ENCODE measurements around the gene CXXC5. TPM values are rescaled to one million over a fixed set of nuclear protein-coding genes. Genes with fewer than 3 reads are reported as not detected.
A peak's percentile ranks its signal among the peaks of the same experiment; 100 is the strongest.

The CXXC5 gene
- total RNA-seq, 1 donor from 2014 or later: 151 TPM

DNA sequence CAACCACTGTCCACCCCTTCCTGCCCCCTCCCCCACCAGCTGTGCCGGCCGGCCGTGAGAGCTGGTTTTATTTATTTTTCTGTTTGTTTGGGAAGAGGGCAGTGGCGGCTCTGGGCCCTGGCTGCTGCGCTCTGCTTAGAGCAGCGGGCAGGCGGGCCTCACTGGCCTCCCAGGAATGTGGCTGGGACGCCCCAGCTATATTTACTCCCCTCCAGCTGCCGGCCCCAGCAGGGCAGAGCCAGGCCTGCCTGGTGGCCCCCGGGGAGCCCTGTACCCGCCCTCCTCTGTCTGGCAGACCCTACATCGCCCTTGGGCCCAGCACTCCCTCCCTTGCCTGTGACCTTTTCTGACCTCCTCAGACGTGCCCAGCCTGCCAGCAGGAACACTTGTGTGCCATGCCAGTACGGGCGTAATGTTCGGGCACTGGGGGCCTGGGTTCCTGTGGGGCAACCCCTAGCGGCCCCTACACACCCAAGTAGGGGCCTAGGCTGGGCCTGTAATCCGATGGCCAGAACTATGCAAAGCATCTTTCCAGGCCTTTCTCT lies 7.7 kb downstream of the CXXC5 start:
- peaks cover 8% of the 10 kb centered on the region for H3K36me3 Mint-ChIP-seq (ENCODE audit: low read depth, unreplicated experiment)
- Histone ChIP-seq H4K20me1 (ENCODE audit: insufficient read depth, low read length) (peaks cover 65% of the 10 kb centered on the region), H3K27ac (ENCODE audit: low read depth, low read length) (peak overlapping the region; percentile 71), H3K4me1 (ENCODE audit: insufficient read depth, low read length) (peaks cover 93% of the 10 kb centered on the region), H3K9ac (ENCODE audit: low read length) (peak overlapping the region; percentile 78), H3K4me2 (ENCODE audit: low read length) (peak overlapping the region; percentile 87), H3K36me3 (ENCODE audit: insufficient read depth, low read length) (no peaks in the 10 kb centered on the region), H2AFZ (ENCODE audit: low read depth, low read length) (no peak overlapping the region), H3K9me3 (ENCODE audit: insufficient read depth, low read depth, low read length) (no peaks in the 10 kb centered on the region), H3K27me3 (ENCODE audit: insufficient read depth, low read length) (no peaks in the 10 kb centered on the region), H3K79me2 (ENCODE audit: insufficient read depth, low read length) (peaks cover 94% of the 10 kb centered on the region), H3K4me3 (ENCODE audit: insufficient read depth, low read depth, low read length) (no peak overlapping the region)
- TF ChIP-seq, protein P1, sequence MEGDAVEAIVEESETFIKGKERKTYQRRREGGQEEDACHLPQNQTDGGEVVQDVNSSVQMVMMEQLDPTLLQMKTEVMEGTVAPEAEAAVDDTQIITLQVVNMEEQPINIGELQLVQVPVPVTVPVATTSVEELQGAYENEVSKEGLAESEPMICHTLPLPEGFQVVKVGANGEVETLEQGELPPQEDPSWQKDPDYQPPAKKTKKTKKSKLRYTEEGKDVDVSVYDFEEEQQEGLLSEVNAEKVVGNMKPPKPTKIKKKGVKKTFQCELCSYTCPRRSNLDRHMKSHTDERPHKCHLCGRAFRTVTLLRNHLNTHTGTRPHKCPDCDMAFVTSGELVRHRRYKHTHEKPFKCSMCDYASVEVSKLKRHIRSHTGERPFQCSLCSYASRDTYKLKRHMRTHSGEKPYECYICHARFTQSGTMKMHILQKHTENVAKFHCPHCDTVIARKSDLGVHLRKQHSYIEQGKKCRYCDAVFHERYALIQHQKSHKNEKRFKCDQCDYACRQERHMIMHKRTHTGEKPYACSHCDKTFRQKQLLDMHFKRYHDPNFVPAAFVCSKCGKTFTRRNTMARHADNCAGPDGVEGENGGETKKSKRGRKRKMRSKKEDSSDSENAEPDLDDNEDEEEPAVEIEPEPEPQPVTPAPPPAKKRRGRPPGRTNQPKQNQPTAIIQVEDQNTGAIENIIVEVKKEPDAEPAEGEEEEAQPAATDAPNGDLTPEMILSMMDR (IDR thresholded peaks at IDR 0.05; ENCODE audit: insufficient read depth, low read depth, low read length): no peak
- TF ChIP-seq EZH2 (IDR thresholded peaks at IDR 0.05; ENCODE audit: insufficient read depth, low read length): no peak
- H3K27me3 Mint-ChIP-seq (ENCODE audit: low read depth, unreplicated experiment): no peaks in the 10 kb centered on the region
- peak overlapping the region; percentile 79 for H3K4me3 Mint-ChIP-seq (ENCODE audit: unreplicated experiment)
- H3K4me1 Mint-ChIP-seq (ENCODE audit: low read depth, unreplicated experiment): peaks cover 63% of the 10 kb centered on the region
- no peaks in the 10 kb centered on the region for H3K9me3 Mint-ChIP-seq (ENCODE audit: unreplicated experiment)
- FAIRE-seq (no peak), DNase-seq (ENCODE audit: low read depth) (no peak)
- H3K27ac Mint-ChIP-seq (ENCODE audit: unreplicated experiment): peak overlapping the region; percentile 92

DNA sequence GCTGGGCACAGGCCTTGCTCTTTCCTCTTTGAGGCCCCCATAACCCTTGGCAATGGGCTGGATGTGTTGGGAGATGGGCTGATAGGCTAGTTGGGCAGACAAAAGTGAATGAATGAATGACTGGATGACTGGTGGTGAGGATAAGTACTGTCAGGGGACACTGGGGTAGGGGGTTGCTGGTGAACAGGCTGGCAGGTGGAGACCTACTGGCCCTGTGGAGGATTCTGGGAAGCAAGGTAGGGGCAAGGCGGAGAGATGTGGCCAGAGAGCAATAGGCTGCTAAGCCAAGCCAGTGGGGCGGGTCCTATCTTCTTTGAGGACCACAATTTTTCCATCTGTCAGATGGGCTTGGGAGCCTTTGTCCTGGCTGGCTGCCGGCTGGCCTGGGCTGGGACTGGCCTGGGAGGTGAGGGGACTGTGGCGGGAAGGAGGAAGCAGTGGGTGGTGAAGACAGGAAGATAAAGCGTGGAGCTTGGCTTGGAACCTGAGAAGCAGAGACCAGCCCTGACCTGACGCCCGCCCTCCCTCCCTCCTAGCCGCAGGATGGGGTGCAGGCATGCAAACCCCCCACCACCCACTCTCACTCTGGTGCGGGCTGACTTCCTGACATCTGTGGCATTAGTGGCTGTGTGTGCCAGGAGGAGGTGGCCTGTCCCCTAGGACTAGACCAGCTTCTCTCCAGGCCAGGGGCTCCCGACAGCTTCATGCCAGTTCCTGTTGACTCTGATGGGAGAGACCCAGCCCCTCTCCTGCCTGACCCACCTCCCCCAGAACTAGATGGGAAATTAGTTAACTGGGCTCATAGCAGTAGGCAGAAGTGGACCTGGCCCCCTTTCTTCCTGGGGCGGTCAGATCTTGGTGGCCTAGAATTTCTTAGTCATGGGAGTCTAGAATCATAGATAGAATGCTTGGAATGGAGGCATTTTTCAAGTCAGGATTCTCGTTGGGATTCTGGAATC lies 9.5 kb downstream of the CXXC5 start:
- H3K27me3 Mint-ChIP-seq (ENCODE audit: low read depth, unreplicated experiment): no peaks in the 10 kb centered on the region
- H3K4me1 Mint-ChIP-seq (ENCODE audit: low read depth, unreplicated experiment): peaks cover 73% of the 10 kb centered on the region
- peaks cover 62% of the 10 kb centered on the region for H4K20me1 ChIP-seq (ENCODE audit: insufficient read depth, low read length)
- peak overlapping the region; percentile 83 for H3K27ac ChIP-seq (ENCODE audit: low read depth, low read length)
- H3K27ac Mint-ChIP-seq (ENCODE audit: unreplicated experiment): peak overlapping the region; percentile 89
- TF ChIP-seq EZH2 (IDR thresholded peaks at IDR 0.05; ENCODE audit: insufficient read depth, low read length): no peak
- TF ChIP-seq, protein P1 (IDR thresholded peaks at IDR 0.05; ENCODE audit: insufficient read depth, low read depth, low read length): no peak
- DNase-seq (ENCODE audit: low read depth) (peak; percentile 82), FAIRE-seq (no peak)
- no peak overlapping the region for H3K4me3 ChIP-seq (ENCODE audit: insufficient read depth, low read depth, low read length)
- peaks cover 8% of the 10 kb centered on the region for H3K36me3 Mint-ChIP-seq (ENCODE audit: low read depth, unreplicated experiment)
- peak overlapping the region; percentile 81 for H3K4me2 ChIP-seq (ENCODE audit: low read length)
- no peaks in the 10 kb centered on the region for H3K36me3 ChIP-seq (ENCODE audit: insufficient read depth, low read length)
- H3K27me3 ChIP-seq (ENCODE audit: insufficient read depth, low read length): no peaks in the 10 kb centered on the region
- no peaks in the 10 kb centered on the region for H3K9me3 Mint-ChIP-seq (ENCODE audit: unreplicated experiment)
- H2AFZ ChIP-seq (ENCODE audit: low read depth, low read length): no peak overlapping the region
- H3K79me2 ChIP-seq (ENCODE audit: insufficient read depth, low read length): peaks cover 92% of the 10 kb centered on the region
- H3K9me3 ChIP-seq (ENCODE audit: insufficient read depth, low read depth, low read length): no peaks in the 10 kb centered on the region
- peak overlapping the region; percentile 55 for H3K4me3 Mint-ChIP-seq (ENCODE audit: unreplicated experiment)
- peak overlapping the region; percentile 73 for H3K9ac ChIP-seq (ENCODE audit: low read length)
- peaks cover 93% of the 10 kb centered on the region for H3K4me1 ChIP-seq (ENCODE audit: insufficient read depth, low read length)
